ENCODE results near the gene SLC4A3. TPM values are rescaled to one million over a fixed set of nuclear protein-coding genes. Genes with fewer than 3 reads are reported as not detected.

The SLC4A3 gene
- total RNA-seq, 2 donors from 2014 or later = 13.4 to 20.2 TPM

DNA sequence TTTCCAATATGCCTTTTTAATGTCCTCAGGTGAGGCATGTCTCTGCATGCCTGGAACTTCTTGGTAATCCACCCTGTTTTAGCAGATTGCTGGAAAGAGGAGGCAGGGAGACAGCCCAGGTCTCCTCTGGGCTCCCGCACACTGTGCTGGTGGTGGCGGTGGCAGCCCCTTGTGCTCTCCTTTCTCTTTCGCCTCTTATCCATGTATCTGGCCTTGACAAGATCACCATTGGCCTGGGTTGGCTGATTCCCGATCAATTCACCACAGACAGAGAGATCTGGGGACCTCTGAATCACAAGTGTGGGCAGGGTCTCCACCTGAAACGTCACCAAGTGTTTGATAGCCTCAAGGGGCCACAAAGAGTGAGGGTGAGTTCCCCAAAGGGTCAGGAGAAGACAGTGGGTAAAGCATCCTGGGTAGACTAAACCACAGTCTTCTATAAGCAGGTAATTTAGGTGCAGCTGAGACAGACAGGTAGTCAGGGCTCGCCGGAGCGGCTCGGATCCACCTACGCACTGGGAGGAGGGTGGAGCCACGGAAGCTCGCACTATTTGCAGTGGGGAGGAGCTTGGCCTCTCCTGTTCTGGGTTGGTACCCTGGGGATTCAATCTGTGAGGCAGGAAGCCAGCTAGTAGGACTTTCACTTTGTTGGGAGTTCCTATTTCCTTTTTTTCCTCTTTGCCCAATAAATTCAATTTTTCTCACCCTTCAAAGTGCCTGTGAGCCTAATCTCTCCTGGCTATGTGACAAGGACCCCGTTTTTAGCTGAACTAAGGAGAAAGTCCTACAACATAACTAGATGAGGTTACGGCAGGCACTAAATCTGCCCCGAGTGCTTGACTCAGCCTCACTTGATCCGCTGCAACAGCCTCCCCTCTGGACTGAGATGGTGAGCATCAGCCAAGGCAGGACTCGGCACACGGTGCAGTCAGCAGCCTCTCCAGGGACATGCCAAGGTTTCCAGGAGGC lies 57.6 kb downstream of the SLC4A3 start:
- H3K27ac ChIP-seq (ENCODE audit: low read depth, low read length) = no peak overlapping the region
- WGBS, 2 experiments (ENCODE audit: insufficient coverage in 1 of 2, insufficient read length in 1 of 2) = 70 to 83% methylated on average over 15 to 18 of the region's 18 CpGs
- Mint-ChIP-seq H3K9me3 (peaks cover 4% of the 10 kb centered on the region), H3K27ac (peak overlapping the region; percentile 96), H3K36me3 (ENCODE audit: low read depth) (no peaks in the 10 kb centered on the region), H3K4me1 (peaks cover 17% of the 10 kb centered on the region), H3K27me3 (ENCODE audit: insufficient read depth) (peaks cover 5% of the 10 kb centered on the region), H3K4me3 (peak overlapping the region; percentile 53)
- TF ChIP-seq, protein P1, sequence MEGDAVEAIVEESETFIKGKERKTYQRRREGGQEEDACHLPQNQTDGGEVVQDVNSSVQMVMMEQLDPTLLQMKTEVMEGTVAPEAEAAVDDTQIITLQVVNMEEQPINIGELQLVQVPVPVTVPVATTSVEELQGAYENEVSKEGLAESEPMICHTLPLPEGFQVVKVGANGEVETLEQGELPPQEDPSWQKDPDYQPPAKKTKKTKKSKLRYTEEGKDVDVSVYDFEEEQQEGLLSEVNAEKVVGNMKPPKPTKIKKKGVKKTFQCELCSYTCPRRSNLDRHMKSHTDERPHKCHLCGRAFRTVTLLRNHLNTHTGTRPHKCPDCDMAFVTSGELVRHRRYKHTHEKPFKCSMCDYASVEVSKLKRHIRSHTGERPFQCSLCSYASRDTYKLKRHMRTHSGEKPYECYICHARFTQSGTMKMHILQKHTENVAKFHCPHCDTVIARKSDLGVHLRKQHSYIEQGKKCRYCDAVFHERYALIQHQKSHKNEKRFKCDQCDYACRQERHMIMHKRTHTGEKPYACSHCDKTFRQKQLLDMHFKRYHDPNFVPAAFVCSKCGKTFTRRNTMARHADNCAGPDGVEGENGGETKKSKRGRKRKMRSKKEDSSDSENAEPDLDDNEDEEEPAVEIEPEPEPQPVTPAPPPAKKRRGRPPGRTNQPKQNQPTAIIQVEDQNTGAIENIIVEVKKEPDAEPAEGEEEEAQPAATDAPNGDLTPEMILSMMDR (conservative IDR thresholded peaks at IDR 0.05) = no peak
- no peaks in the 10 kb centered on the region for H3K27me3 ChIP-seq (ENCODE audit: control insufficient read depth, insufficient read depth, low read length, poor library complexity, severe bottlenecking)
- peak; percentile 90 for DNase-seq
- H3K4me1 ChIP-seq (ENCODE audit: control insufficient read depth, insufficient read depth, low read length) = no peaks in the 10 kb centered on the region
- no peak overlapping the region for H3K4me3 ChIP-seq (ENCODE audit: low read length)
- H3K36me3 ChIP-seq (ENCODE audit: control insufficient read depth, insufficient read depth, low read length) = no peaks in the 10 kb centered on the region
- H3K9me3 ChIP-seq (ENCODE audit: control insufficient read depth, low read length) = peaks cover 11% of the 10 kb centered on the region
- H3K9ac ChIP-seq (ENCODE audit: extremely low read depth, low read length, poor library complexity, severe bottlenecking) = no peak overlapping the region

DNA sequence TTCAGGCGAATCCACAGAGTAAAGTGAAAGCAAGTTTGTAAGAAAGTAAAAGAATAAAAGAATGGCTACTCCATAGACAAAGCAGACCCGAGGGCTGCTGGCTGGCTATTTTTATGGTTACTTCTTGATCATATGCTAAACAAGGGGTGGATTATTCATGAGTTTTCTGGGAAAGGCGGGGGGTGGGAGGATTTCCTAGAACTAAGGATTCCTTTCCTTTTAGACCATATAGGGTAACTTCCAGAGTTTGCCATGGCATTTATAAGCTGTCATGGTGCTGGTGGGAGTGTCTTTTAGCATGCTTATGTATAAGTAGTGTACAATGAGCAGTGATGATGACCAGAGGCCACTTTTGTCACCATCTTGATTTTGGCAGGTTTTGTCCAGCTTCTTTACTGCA lies 59.8 kb downstream of the SLC4A3 start:
- Mint-ChIP-seq H3K9me3 (peaks cover 4% of the 10 kb centered on the region), H3K4me3 (no peak overlapping the region), H3K4me1 (peaks cover 17% of the 10 kb centered on the region), H3K36me3 (ENCODE audit: low read depth) (no peaks in the 10 kb centered on the region), H3K27me3 (ENCODE audit: insufficient read depth) (peaks cover 5% of the 10 kb centered on the region), H3K27ac (no peak overlapping the region)
- Histone ChIP-seq H3K27me3 (ENCODE audit: control insufficient read depth, insufficient read depth, low read length, poor library complexity, severe bottlenecking) (no peaks in the 10 kb centered on the region), H3K4me1 (ENCODE audit: control insufficient read depth, insufficient read depth, low read length) (no peaks in the 10 kb centered on the region), H3K9ac (ENCODE audit: extremely low read depth, low read length, poor library complexity, severe bottlenecking) (no peak overlapping the region), H3K4me3 (ENCODE audit: low read length) (no peak overlapping the region), H3K27ac (ENCODE audit: low read depth, low read length) (peak overlapping the region; percentile 73), H3K36me3 (ENCODE audit: control insufficient read depth, insufficient read depth, low read length) (no peaks in the 10 kb centered on the region), H3K9me3 (ENCODE audit: control insufficient read depth, low read length) (peaks cover 11% of the 10 kb centered on the region)
- 90% methylated on average over 3 of the region's 3 CpGs; no CpG with 5 or more reads in 1 of the 2 experiments for WGBS, 2 experiments (ENCODE audit: insufficient coverage in 1 of 2, insufficient read length in 1 of 2)
- peak; percentile 35 for DNase-seq
- TF ChIP-seq, protein P1 (conservative IDR thresholded peaks at IDR 0.05) = no peak

DNA sequence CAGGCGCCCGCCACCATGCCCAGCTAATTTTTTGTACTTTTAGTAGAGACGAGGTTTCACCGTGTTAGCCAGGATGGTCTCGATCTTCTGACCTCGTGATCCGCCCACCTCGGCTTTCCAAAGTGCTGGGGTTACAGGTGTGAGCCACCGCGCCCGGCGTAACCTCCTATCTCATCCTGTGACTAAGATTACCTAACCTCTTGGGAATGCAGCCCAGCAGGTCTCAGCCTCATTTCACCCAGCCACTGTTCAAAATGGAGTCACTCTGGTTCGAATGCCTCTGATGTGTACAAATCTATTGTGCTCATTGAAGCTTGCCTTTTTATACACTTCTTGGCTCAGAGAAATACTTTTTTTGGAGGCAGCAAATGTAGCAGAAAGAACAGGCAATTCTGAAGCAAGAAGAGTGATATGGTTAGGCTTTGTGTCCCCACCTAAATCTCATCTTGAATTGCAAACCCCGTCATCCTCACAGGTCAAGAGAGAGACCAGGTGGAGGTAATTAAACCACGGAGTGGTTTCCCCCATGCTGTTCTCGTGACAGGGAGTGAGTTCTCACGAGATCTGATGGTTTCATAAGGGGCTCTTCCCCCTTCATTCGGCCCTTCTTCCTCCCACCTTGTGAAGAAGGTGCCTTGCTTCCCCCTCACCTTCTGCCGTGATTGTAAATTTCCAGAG lies 60.6 kb downstream of the SLC4A3 start:
- peaks cover 5% of the 10 kb centered on the region for H3K27me3 Mint-ChIP-seq (ENCODE audit: insufficient read depth)
- H3K9me3 Mint-ChIP-seq = peaks cover 4% of the 10 kb centered on the region
- H3K36me3 Mint-ChIP-seq (ENCODE audit: low read depth) = no peaks in the 10 kb centered on the region
- DNase-seq = peak; percentile 63
- Histone ChIP-seq H3K4me3 (ENCODE audit: low read length) (no peak overlapping the region), H3K4me1 (ENCODE audit: control insufficient read depth, insufficient read depth, low read length) (no peaks in the 10 kb centered on the region), H3K9me3 (ENCODE audit: control insufficient read depth, low read length) (peaks cover 10% of the 10 kb centered on the region), H3K36me3 (ENCODE audit: control insufficient read depth, insufficient read depth, low read length) (no peaks in the 10 kb centered on the region), H3K27me3 (ENCODE audit: control insufficient read depth, insufficient read depth, low read length, poor library complexity, severe bottlenecking) (no peaks in the 10 kb centered on the region), H3K27ac (ENCODE audit: low read depth, low read length) (no peak overlapping the region), H3K9ac (ENCODE audit: extremely low read depth, low read length, poor library complexity, severe bottlenecking) (no peak overlapping the region)
- no peak overlapping the region for H3K4me3 Mint-ChIP-seq
- H3K27ac Mint-ChIP-seq = peak overlapping the region; percentile 38
- TF ChIP-seq, protein P1 (conservative IDR thresholded peaks at IDR 0.05) = no peak
- H3K4me1 Mint-ChIP-seq = peaks cover 17% of the 10 kb centered on the region
- WGBS, 2 experiments (ENCODE audit: insufficient coverage in 1 of 2, insufficient read length in 1 of 2) = 89 to 96% methylated on average over 12 to 19 of the region's 19 CpGs

Measured in endodermal cell (in vitro differentiated cells).